Measurements from ENCODE around the gene AK9.

DNA sequence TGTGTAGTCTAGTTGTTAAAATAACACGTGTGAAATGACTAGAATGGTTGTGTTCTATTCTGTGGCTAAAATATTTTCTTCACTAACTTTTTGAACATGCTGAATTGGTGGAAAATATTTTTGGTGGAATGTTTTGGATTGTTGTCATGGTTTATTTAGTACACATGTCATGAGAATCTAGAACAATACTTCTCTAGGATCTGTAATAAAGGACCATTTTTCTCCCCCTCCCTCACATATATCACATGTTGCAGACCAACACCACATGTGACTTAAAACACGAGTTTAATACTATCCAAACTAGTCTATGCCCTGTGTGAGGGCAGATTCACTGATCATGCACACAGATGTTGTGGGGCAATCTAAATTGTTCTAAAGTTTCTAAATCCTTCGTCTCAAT, 29.3 kb upstream of the AK9 start:
- no peak for TF ChIP-seq POLR2A (IDR thresholded peaks at IDR 0.05; ENCODE audit: borderline replicate concordance, extremely low read depth, insufficient read depth, insufficient read length)
- TF ChIP-seq, protein P1, sequence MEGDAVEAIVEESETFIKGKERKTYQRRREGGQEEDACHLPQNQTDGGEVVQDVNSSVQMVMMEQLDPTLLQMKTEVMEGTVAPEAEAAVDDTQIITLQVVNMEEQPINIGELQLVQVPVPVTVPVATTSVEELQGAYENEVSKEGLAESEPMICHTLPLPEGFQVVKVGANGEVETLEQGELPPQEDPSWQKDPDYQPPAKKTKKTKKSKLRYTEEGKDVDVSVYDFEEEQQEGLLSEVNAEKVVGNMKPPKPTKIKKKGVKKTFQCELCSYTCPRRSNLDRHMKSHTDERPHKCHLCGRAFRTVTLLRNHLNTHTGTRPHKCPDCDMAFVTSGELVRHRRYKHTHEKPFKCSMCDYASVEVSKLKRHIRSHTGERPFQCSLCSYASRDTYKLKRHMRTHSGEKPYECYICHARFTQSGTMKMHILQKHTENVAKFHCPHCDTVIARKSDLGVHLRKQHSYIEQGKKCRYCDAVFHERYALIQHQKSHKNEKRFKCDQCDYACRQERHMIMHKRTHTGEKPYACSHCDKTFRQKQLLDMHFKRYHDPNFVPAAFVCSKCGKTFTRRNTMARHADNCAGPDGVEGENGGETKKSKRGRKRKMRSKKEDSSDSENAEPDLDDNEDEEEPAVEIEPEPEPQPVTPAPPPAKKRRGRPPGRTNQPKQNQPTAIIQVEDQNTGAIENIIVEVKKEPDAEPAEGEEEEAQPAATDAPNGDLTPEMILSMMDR (IDR thresholded peaks at IDR 0.05 in 2 of 3, conservative IDR thresholded peaks at IDR 0.05 in 1 of 3; ENCODE audit: borderline replicate concordance in 1 of 3, insufficient read depth in 1 of 3, low read depth in 2 of 3, low read length in 2 of 3) = no peak
- TF ChIP-seq, protein P2, sequence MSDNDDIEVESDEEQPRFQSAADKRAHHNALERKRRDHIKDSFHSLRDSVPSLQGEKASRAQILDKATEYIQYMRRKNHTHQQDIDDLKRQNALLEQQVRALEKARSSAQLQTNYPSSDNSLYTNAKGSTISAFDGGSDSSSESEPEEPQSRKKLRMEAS (IDR thresholded peaks at IDR 0.05) = no peak
- TF ChIP-seq, protein P3, sequence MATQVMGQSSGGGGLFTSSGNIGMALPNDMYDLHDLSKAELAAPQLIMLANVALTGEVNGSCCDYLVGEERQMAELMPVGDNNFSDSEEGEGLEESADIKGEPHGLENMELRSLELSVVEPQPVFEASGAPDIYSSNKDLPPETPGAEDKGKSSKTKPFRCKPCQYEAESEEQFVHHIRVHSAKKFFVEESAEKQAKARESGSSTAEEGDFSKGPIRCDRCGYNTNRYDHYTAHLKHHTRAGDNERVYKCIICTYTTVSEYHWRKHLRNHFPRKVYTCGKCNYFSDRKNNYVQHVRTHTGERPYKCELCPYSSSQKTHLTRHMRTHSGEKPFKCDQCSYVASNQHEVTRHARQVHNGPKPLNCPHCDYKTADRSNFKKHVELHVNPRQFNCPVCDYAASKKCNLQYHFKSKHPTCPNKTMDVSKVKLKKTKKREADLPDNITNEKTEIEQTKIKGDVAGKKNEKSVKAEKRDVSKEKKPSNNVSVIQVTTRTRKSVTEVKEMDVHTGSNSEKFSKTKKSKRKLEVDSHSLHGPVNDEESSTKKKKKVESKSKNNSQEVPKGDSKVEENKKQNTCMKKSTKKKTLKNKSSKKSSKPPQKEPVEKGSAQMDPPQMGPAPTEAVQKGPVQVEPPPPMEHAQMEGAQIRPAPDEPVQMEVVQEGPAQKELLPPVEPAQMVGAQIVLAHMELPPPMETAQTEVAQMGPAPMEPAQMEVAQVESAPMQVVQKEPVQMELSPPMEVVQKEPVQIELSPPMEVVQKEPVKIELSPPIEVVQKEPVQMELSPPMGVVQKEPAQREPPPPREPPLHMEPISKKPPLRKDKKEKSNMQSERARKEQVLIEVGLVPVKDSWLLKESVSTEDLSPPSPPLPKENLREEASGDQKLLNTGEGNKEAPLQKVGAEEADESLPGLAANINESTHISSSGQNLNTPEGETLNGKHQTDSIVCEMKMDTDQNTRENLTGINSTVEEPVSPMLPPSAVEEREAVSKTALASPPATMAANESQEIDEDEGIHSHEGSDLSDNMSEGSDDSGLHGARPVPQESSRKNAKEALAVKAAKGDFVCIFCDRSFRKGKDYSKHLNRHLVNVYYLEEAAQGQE (IDR thresholded peaks at IDR 0.05; ENCODE audit: low read depth) = no peak
